ENCODE data around the gene VANGL1.

- no peak for TF ChIP-seq CTCF (IDR thresholded peaks at IDR 0.05; ENCODE audit: insufficient read depth, low read depth, low read length)
- no peak for TF ChIP-seq EZH2 (IDR thresholded peaks at IDR 0.05; ENCODE audit: insufficient read depth, low read length)
Observed at GRCh38 chr1:115660151-115660550, 18.4 kb downstream of the VANGL1 start.
